22Rv1 (cell line): Measurements from ENCODE around the gene THADA.
A peak's percentile ranks its signal among the peaks of the same experiment; 100 is the strongest.

Experiments
- H3K27ac ChIP-seq: fragments of 450-650 bp; 2 replicates; pipeline ENCODE4 v1.5.1; 2017
- ZFX ChIP-seq: fragments of 450-650 bp; IDR thresholded peaks from 2 replicates; pipeline ENCODE4 v1.6.1; 2017; ENCODE audit warnings: antibody characterized with exemption, borderline replicate concordance
- TF ChIP-seq, protein P1 (sequence below): fragments of 450-650 bp; IDR thresholded peaks from 2 replicates; pipeline ENCODE4 v1.5.1; 2017; ENCODE audit warnings: mild to moderate bottlenecking

The THADA gene

DNA sequence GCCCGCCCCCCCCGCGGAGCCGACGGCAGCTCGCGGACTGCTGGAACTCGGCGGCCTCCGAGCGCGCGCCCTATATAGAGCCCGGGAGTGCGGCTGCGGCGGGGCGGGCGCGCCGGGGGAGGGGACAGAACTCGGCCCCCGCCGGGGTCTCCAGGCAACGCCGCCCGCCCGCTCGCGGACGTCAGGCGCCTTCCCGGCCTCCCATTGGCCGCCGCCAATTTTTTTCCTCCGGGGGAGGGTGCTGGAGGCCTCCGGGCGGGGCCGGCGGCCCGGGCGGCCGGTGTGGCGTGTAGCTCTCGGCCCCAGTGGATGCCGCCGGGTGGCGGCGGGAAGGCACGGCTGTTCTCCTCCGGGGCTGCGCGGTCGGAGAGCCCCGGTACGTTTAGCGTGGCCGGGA lies 369.3 kb downstream of the THADA start, which contains the start of gene ZFP36L2:
TSS of gene ZFP36L2 (minus strand) at position 49 of the 397 bp plus-strand sequence. CDS start 291 bp downstream, outside the sequence.
- H3K27ac ChIP-seq = peak within 1 kb of the TSS; percentile 95

DNA sequence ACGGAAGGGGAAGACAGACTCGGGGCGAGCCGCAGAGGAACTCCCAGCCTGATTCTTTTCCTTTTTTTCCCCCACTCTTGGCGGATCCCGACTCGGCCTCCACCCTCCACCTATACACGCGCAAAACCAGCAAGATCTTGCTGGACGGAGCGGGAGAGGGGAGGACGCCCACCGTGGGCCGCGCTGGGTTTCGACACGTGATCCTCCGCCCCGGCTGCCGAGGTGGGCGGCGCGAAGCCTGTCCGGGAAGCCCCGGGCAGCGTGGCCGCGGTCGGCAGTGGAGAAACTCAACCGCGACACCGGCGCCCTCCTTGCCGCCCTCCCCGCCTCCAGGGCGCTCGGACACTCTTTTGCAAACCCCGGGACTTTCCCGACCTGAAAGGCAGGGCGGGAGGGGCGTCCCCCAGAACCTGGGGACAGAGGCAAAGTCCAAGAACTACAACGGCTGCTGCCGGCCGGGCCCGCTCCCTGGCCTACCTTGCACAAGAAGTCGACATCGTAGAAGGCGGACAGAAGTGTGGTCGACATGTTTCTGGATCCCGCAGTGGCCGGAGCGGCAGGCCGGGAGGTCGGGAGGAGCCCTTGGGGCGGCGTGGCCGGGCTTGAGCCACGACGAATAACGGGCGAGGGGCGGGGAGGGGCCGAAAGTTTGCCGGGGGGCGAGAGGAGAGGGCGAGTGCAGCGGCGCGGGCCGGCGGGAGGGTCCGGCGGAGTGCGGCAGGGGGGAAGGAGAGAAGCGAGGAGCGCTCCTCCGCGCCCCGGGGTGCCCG lies 369.9 kb downstream of the THADA start:
- H3K27ac ChIP-seq = peak overlapping the region; percentile 95
- no peak for TF ChIP-seq ZFX
- TF ChIP-seq, protein P1, sequence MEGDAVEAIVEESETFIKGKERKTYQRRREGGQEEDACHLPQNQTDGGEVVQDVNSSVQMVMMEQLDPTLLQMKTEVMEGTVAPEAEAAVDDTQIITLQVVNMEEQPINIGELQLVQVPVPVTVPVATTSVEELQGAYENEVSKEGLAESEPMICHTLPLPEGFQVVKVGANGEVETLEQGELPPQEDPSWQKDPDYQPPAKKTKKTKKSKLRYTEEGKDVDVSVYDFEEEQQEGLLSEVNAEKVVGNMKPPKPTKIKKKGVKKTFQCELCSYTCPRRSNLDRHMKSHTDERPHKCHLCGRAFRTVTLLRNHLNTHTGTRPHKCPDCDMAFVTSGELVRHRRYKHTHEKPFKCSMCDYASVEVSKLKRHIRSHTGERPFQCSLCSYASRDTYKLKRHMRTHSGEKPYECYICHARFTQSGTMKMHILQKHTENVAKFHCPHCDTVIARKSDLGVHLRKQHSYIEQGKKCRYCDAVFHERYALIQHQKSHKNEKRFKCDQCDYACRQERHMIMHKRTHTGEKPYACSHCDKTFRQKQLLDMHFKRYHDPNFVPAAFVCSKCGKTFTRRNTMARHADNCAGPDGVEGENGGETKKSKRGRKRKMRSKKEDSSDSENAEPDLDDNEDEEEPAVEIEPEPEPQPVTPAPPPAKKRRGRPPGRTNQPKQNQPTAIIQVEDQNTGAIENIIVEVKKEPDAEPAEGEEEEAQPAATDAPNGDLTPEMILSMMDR = no peak

More for the DNA sequence above, 369.3 kb downstream of the THADA start, which contains the start of gene ZFP36L2:
- TF ChIP-seq ZFX = no peak
- TF ChIP-seq, protein P1 = no peak

DNA sequence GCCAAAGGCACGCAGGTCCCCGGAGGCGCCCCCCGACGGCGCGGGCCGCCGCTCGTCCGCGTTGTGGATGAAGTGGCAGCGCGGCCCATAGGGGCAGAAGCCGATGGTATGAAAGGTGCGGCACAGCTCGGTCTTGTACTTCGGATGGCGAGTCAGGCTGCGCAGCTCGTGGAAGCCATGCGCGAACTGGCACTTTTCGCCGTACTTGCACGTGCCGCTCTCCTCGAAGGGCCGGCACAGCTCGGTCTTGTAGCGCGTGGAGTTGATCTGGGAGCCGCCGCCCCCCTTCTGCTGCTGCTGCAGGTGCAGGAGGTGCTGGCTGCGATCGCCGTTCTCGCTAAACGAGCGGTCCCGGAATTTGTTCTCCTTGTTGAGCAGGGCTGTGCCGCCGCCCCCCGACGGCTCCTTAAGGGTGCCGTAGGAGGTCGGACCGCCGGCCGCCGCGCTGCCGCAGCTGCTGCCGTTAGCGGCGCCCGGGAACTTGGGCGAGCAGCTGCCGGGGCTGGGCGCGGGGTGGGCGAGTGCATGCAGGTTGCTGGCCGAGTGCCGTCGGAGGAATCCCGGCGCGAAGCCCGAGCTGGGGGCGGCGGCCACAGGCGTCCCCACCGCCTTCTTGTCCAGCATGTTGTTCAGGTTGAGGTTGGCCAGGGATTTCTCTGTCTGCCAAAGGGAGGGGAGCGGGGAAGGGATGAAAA lies 370.6 kb downstream of the THADA start:
- TF ChIP-seq, protein P1 = no peak
- TF ChIP-seq ZFX = no peak
- peak overlapping the region; percentile 95 for H3K27ac ChIP-seq

DNA sequence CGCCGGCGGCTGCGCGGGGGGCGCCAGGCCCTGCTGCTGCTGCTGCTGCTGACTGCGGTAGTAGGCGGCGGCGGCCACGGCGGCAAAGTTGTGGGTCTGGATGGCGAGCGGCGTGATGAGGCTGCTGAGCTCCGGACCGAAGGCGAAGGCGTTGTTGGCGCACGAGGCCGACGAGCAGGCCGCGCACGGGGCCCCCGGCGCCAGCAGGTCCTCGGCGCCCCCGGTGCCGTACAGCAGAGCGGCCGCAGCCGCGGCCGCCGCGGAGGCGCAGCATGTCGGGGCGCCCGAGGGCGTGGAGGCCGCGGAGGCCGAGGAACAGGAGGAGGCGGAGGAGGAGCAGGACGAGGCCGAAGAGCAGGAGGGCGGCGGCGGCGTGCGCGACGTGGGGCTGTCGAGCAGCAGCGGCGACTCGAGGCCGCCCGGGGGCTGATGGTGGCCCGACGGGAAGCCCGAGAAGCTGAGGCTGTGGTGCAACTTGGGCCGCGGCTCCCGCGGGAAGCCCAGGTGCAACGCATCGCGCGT lies 371.2 kb downstream of the THADA start:
- TF ChIP-seq, protein P1 = no peak
- TF ChIP-seq ZFX = no peak
- peak overlapping the region; percentile 95 for H3K27ac ChIP-seq

DNA sequence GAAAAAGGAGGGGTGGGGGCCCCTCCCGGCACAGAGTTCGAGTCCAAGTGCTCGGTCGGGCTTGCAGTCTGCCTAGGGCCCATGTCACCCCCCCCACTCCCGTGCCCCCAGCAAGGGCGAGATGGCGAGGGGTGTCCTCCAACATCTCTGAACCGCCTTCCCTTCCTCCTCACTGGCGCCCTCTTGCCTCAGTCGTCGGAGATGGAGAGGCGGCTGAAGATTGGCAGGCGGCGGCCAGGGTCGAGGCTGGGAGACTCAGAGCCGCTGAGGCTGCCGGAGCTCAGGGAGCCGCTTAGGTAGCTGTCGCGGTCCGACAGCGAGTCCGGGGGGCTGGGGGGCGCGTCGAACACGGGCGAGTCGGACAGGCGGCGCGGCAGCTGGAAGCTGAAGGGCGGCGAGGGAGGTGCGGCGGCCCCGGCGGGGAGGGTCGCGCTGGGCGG lies 371.7 kb downstream of the THADA start:
- TF ChIP-seq, protein P1 = peak; percentile 31; the same call in 1 of the 2 replicates
- TF ChIP-seq ZFX = no peak
- H3K27ac ChIP-seq = peak overlapping the region; percentile 95

DNA sequence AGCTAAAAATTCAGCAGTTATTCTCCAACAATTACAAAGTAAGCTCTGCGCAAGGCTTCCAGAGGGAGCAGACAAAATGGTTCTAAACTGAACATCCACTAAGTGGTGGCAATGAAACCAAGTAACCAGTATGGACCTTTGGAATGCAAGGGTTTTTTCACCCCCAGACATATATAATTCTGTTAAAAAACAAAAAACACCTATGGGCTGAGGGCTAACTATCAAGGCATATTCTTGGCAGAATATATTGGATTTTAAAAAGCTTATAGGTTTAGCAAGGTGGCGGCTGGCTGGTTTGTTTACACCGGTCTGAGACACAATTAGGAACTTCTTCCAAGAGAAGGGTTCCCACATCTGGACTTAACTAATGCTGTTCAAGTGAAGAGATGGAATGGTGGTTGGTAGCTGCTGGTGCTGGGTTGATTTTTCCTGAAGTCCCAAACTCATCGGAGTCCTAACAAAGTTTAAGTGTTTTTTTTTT lies 372.3 kb downstream of the THADA start:
- H3K27ac ChIP-seq = peak overlapping the region; percentile 95
- TF ChIP-seq, protein P1 = no peak
- TF ChIP-seq ZFX = no peak
